H9 (cell line): ENCODE data around the gene LMO3. TPM values are rescaled to one million over a fixed set of nuclear protein-coding genes. Genes with fewer than 3 reads are reported as not detected.

Source experiments
- DNase-seq: peaks from one replicate; pipeline ENCODE4 v3.0.0-alpha.2; 2017
- H2AFZ ChIP-seq: one replicate; pipeline ENCODE4 v1.6.1; 2013; ENCODE audit warnings: mild to moderate bottlenecking, low read length, control low read depth, moderate library complexity
- H2AK5ac ChIP-seq: 2 replicates; pipeline ENCODE4 v1.6.1; 2013; ENCODE audit warnings: low read length, control low read depth, mixed read lengths; ENCODE audit not compliant: insufficient read length
- H2BK120ac ChIP-seq: one replicate; pipeline ENCODE4 v1.6.1; 2013; ENCODE audit warnings: low read depth, mild to moderate bottlenecking, low read length, control low read depth, inconsistent platforms; ENCODE audit not compliant: poor library complexity, severe bottlenecking
- H2BK12ac ChIP-seq: 2 replicates; pipeline ENCODE4 v1.6.1; 2013; ENCODE audit warnings: low read length, control low read depth, mixed read lengths, low read depth; ENCODE audit not compliant: insufficient read length
- H2BK15ac ChIP-seq: 2 replicates; pipeline ENCODE4 v1.6.1; 2013; ENCODE audit warnings: low read depth, low read length, control low read depth
- H2BK20ac ChIP-seq: one replicate; pipeline ENCODE4 v1.6.1; 2013; ENCODE audit warnings: low read depth, mild to moderate bottlenecking, low read length, control low read depth, inconsistent platforms; ENCODE audit not compliant: poor library complexity, severe bottlenecking
- H2BK5ac ChIP-seq: 2 replicates; pipeline ENCODE4 v1.6.1; 2013; ENCODE audit warnings: low read length, control low read depth, mixed read lengths; ENCODE audit not compliant: insufficient read length
- H3K14ac ChIP-seq: 2 replicates; pipeline ENCODE4 v1.6.1; 2013; ENCODE audit warnings: low read length, control low read depth; ENCODE audit not compliant: insufficient read depth
- H3K18ac ChIP-seq: 2 replicates; pipeline ENCODE4 v1.6.1; 2013; ENCODE audit warnings: low read depth, mild to moderate bottlenecking, mixed read lengths, low read length, control low read depth; ENCODE audit not compliant: insufficient read length
- H3K23ac ChIP-seq: 2 replicates; pipeline ENCODE4 v1.6.1; 2013; ENCODE audit warnings: low read length, control low read depth, mixed read lengths, low read depth; ENCODE audit not compliant: insufficient read length
- H3K23me2 ChIP-seq: 2 replicates; pipeline ENCODE4 v1.6.1; 2013; ENCODE audit warnings: low read depth, mild to moderate bottlenecking, mixed read lengths, low read length, control low read depth; ENCODE audit not compliant: insufficient read length, poor library complexity, severe bottlenecking
- H3K27ac ChIP-seq: 2 replicates; pipeline ENCODE4 v1.5.1; 2013; ENCODE audit warnings: low read length, control low read depth, mixed read lengths, low read depth; ENCODE audit not compliant: insufficient read length
- H3K27me3 ChIP-seq: 2 replicates; pipeline ENCODE4 v1.6.1; 2013; ENCODE audit warnings: low read length, control low read depth, inconsistent platforms; ENCODE audit not compliant: insufficient read depth
- H3K4ac ChIP-seq: 2 replicates; pipeline ENCODE4 v1.6.1; 2013; ENCODE audit warnings: low read depth, mild to moderate bottlenecking, control low read depth, inconsistent platforms, low read length, moderate library complexity
- H3K4me1 ChIP-seq: 2 replicates; pipeline ENCODE4 v1.6.1; 2013; ENCODE audit warnings: low read length, control low read depth, inconsistent platforms; ENCODE audit not compliant: insufficient read depth
- H3K4me2 ChIP-seq: 2 replicates; pipeline ENCODE4 v1.6.1; 2013; ENCODE audit warnings: low read length, control low read depth, mixed read lengths; ENCODE audit not compliant: insufficient read length, insufficient read depth
- H3K56ac ChIP-seq: 2 replicates; pipeline ENCODE4 v1.6.1; 2013; ENCODE audit warnings: low read depth, mild to moderate bottlenecking, mixed read lengths, low read length, control low read depth; ENCODE audit not compliant: insufficient read length
- H3K79me1 ChIP-seq: 2 replicates; pipeline ENCODE4 v1.6.1; 2013; ENCODE audit warnings: low read depth, mild to moderate bottlenecking, moderate library complexity, low read length, control low read depth, inconsistent platforms; ENCODE audit not compliant: insufficient read depth, poor library complexity, severe bottlenecking
- H3K79me2 ChIP-seq: 2 replicates; pipeline ENCODE4 v1.6.1; 2013; ENCODE audit warnings: low read length, control low read depth, inconsistent platforms; ENCODE audit not compliant: insufficient read depth
- H3K9ac ChIP-seq: 2 replicates; pipeline ENCODE4 v1.6.1; 2013; ENCODE audit warnings: low read length, control low read depth, mixed read lengths; ENCODE audit not compliant: insufficient read length; ENCODE audit errors: extremely low read depth
- H3K9me3 ChIP-seq: one replicate; pipeline ENCODE4 v1.6.1; 2013; ENCODE audit warnings: low read depth, low read length, inconsistent platforms; ENCODE audit not compliant: control insufficient read depth
- H3T11ph ChIP-seq: one replicate; pipeline ENCODE4 v1.6.1; 2013; ENCODE audit warnings: mild to moderate bottlenecking, low read length, control low read depth, inconsistent platforms
- H4K20me1 ChIP-seq: one replicate; pipeline ENCODE4 v1.6.1; 2013; ENCODE audit not compliant: control insufficient read depth, insufficient read length, insufficient read depth
- H4K5ac ChIP-seq: 2 replicates; pipeline ENCODE4 v1.6.1; 2013; ENCODE audit warnings: low read depth, mild to moderate bottlenecking, mixed read lengths, low read length, control low read depth; ENCODE audit not compliant: insufficient read length
- H4K8ac ChIP-seq: replicated peaks from 2 replicates; pipeline ENCODE4 v1.6.1; 2013; ENCODE audit warnings: low read length, control low read depth, mixed read lengths, low read depth; ENCODE audit not compliant: insufficient read length
- H4K91ac ChIP-seq: 2 replicates; pipeline ENCODE4 v1.6.1; 2013; ENCODE audit warnings: low read depth, mild to moderate bottlenecking, moderate library complexity, mixed read lengths, low read length, control low read depth; ENCODE audit not compliant: insufficient read length
- H3K27ac Mint-ChIP-seq, 3 experiments: 2 replicates in 2 of 3; 3 replicates in 1 of 3; pipeline ENCODE4 v1.8.0; 2020 to 2021; ENCODE audit warnings: mixed read lengths in 3 of 3, mild to moderate bottlenecking in 1 of 3, moderate library complexity in 1 of 3
- H3K27me3 Mint-ChIP-seq: 2 replicates; pipeline ENCODE4 v1.8.0; 2021; ENCODE audit warnings: low read depth, mild to moderate bottlenecking, moderate library complexity, mixed read lengths
- H3K36me3 Mint-ChIP-seq, 3 experiments: 2 replicates in 2 of 3; 3 replicates in 1 of 3; pipeline ENCODE4 v1.8.0; 2020 to 2021; ENCODE audit warnings: low read depth in 3 of 3, mixed read lengths in 3 of 3; ENCODE audit not compliant: insufficient read depth in 1 of 3
- H3K4me1 Mint-ChIP-seq, 2 experiments: 2 replicates each; pipeline ENCODE4 v1.8.0; 2020; ENCODE audit warnings: mixed read lengths in 2 of 2
- H3K4me3 Mint-ChIP-seq, 2 experiments: 2 replicates in 1 of 2; 3 replicates in 1 of 2; pipeline ENCODE4 v1.8.0; 2020 to 2021; ENCODE audit warnings: mild to moderate bottlenecking in 2 of 2, mixed read lengths in 2 of 2, moderate library complexity in 1 of 2
- H3K9me3 Mint-ChIP-seq, 2 experiments: 2 replicates in 1 of 2; 3 replicates in 1 of 2; pipeline ENCODE4 v1.8.0; 2020; ENCODE audit warnings: mild to moderate bottlenecking in 2 of 2, mixed read lengths in 2 of 2, moderate library complexity in 1 of 2
- CTCF ChIP-seq: fragments of 200-600 bp; sonication (generic); conservative IDR thresholded peaks from 3 replicates; pipeline ENCODE4 v1.8.0; 2021; ENCODE audit warnings: antibody characterized with exemption, mild to moderate bottlenecking
- WGBS: extraction: QIAGEN DNeasy Blood & Tissue Kit; methylation state at CpG from one replicate; pipeline ENCODE4 v1.1.7; 2013; ENCODE audit warnings: missing lambda C conversion rate, low lambda C conversion rate, mixed read lengths; ENCODE audit not compliant: insufficient read length; ENCODE audit errors: extremely low coverage; 5-methylcytosine and 5-hydroxymethylcytosine counted together
- total RNA-seq: library from RNA; stranded (reverse); gene quantifications from 2 replicates; pipeline ENCODE4 v1.2.1, GENCODE V29; 2021

LMO3 gene
- total RNA-seq, 1 experiment from 2014 or later: not detected

DNA sequence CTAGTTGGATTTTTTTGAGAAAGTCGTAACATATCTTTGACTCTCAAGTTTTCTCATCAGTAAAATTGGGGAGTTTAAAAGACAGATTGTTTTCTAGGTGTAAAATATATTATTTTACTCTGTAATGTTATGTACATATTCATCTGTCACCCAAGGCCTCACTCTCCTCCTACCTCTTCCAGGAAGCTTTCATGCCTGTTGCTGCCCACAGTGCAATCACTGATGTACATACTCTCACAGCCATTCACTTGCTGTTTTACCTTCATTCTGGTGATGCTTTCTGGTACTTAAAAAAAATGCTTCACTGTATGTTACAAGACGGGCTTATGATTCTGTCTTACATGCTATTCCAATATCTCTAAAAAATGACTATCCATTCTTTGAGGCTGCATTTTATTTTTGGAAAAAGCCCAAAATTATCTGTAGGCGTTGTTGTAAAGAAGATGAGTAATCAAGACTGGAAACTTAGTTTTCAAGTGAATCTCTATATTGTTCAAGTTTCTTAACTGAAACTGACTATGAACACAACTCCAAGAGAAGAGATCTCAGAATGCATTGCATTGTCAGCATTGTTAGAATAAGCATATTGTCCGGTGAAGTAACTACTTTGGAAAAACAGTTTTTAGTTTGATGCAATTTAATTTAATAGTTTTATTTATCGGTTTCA, 82.5 kb downstream of the LMO3 start:
- H3K4me2 ChIP-seq: no peak overlapping the region
- H3K23me2 ChIP-seq: no peaks in the 10 kb centered on the region
- no peak overlapping the region for H3K18ac ChIP-seq
- Mint-ChIP-seq H3K27me3 (no peaks in the 10 kb centered on the region), H3K27ac (no peak overlapping the region), H3K4me3 (no peak overlapping the region), H3K36me3 (no peaks in the 10 kb centered on the region), H3K4me1 (peaks cover 6 to 7% of the 10 kb centered on the region in 2 experiments; a peak in 2 of 4 replicates), H3K9me3 (no peaks in the 10 kb centered on the region)
- no peak overlapping the region for H2BK20ac ChIP-seq
- H3K79me2 ChIP-seq: no peaks in the 10 kb centered on the region
- no peak for TF ChIP-seq CTCF
- H4K20me1 ChIP-seq: no peaks in the 10 kb centered on the region
- no peaks in the 10 kb centered on the region for H3K4me1 ChIP-seq
- no peak overlapping the region for H3K56ac ChIP-seq
- H3K79me1 ChIP-seq: no peaks in the 10 kb centered on the region
- H4K8ac ChIP-seq: no peak overlapping the region
- H3K27ac ChIP-seq: no peak overlapping the region
- H3K14ac ChIP-seq: no peak overlapping the region
- no peaks in the 10 kb centered on the region for H3K27me3 ChIP-seq
- H3K23ac ChIP-seq: no peak overlapping the region
- no peak overlapping the region for H3T11ph ChIP-seq
- H2BK12ac ChIP-seq: no peak overlapping the region
- no peak overlapping the region for H3K9ac ChIP-seq
- H4K5ac ChIP-seq: no peak overlapping the region
- H2BK120ac ChIP-seq: no peak overlapping the region
- H3K4ac ChIP-seq: no peak overlapping the region
- no peaks in the 10 kb centered on the region for H3K9me3 ChIP-seq
- no peak overlapping the region for H2AFZ ChIP-seq
- no peak for DNase-seq
- no peak overlapping the region for H2AK5ac ChIP-seq
- no peak overlapping the region for H4K91ac ChIP-seq
- no peak overlapping the region for H2BK5ac ChIP-seq
- WGBS: no CpG with 5 or more reads among the region's 5 CpGs
- H2BK15ac ChIP-seq: no peak overlapping the region
